Measurements from ENCODE around the gene MYRIP. TPM values are rescaled to one million over a fixed set of nuclear protein-coding genes. Genes with fewer than 3 reads are reported as not detected.

The MYRIP gene
- total RNA-seq, 1 experiment from 2014 or later: 0.44 TPM

DNA sequence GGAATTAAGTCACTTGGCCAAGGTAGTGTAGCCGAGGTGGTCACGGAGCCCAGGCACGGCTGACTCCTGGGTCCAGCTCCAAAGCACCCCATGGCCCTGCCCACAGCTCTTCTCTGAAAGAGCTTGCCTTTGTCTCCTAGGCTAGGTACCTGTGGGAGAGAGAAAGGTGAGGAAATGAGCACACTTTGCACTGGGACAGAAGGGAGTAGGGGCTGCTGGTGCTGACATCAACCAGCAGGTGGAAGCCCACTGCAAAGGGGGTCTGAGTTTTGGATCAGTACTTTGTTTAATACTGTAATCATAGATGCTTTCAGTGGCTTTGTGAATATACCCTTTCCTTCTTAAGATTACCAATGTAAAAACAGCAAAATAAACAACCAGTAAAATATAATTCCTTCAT, 371.8 kb downstream of the MYRIP start:
- H2AFZ ChIP-seq (ENCODE audit: low read depth, low read length, poor library complexity, severe bottlenecking): no peak overlapping the region
- H3K4me2 ChIP-seq (ENCODE audit: low read length): no peak overlapping the region
- no peaks in the 10 kb centered on the region for H4K20me1 ChIP-seq (ENCODE audit: insufficient read depth)
- no peaks in the 10 kb centered on the region for H3K36me3 ChIP-seq (ENCODE audit: control insufficient read depth in 1 of 2, insufficient read depth in 2 of 2, low read length in 2 of 2)
- H3K9me2 ChIP-seq (ENCODE audit: insufficient read depth): no peaks in the 10 kb centered on the region
- H3K4me3 ChIP-seq (replicated peaks in 1 of 2; ENCODE audit: low read depth in 1 of 2, low read length in 2 of 2): no peak overlapping the region
- H3K27ac ChIP-seq (ENCODE audit: low read depth, low read length): no peak overlapping the region
- no peak for TF ChIP-seq EZH2phosphoT487 (IDR thresholded peaks at IDR 0.05; ENCODE audit: borderline replicate concordance)
- no peak for TF ChIP-seq CEBPB (IDR thresholded peaks at IDR 0.05; ENCODE audit: low read depth)
- no peak for TF ChIP-seq ZFX (IDR thresholded peaks at IDR 0.05)
- no peak for TF ChIP-seq JUND (IDR thresholded peaks at IDR 0.05)
- no peak for TF ChIP-seq SIN3A (IDR thresholded peaks at IDR 0.05; ENCODE audit: low read depth)
- TF ChIP-seq, protein P1, sequence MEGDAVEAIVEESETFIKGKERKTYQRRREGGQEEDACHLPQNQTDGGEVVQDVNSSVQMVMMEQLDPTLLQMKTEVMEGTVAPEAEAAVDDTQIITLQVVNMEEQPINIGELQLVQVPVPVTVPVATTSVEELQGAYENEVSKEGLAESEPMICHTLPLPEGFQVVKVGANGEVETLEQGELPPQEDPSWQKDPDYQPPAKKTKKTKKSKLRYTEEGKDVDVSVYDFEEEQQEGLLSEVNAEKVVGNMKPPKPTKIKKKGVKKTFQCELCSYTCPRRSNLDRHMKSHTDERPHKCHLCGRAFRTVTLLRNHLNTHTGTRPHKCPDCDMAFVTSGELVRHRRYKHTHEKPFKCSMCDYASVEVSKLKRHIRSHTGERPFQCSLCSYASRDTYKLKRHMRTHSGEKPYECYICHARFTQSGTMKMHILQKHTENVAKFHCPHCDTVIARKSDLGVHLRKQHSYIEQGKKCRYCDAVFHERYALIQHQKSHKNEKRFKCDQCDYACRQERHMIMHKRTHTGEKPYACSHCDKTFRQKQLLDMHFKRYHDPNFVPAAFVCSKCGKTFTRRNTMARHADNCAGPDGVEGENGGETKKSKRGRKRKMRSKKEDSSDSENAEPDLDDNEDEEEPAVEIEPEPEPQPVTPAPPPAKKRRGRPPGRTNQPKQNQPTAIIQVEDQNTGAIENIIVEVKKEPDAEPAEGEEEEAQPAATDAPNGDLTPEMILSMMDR (IDR thresholded peaks at IDR 0.05 in 2 of 3, conservative IDR thresholded peaks at IDR 0.05 in 1 of 3; ENCODE audit: borderline replicate concordance in 1 of 3, insufficient read depth in 1 of 3, low read depth in 2 of 3, low read length in 2 of 3): no peak
- TF ChIP-seq EGR1 (IDR thresholded peaks at IDR 0.05; ENCODE audit: low read depth): no peak
- TF ChIP-seq, protein P2, sequence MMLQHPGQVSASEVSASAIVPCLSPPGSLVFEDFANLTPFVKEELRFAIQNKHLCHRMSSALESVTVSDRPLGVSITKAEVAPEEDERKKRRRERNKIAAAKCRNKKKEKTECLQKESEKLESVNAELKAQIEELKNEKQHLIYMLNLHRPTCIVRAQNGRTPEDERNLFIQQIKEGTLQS (IDR thresholded peaks at IDR 0.05): no peak
- TF ChIP-seq, protein P3, sequence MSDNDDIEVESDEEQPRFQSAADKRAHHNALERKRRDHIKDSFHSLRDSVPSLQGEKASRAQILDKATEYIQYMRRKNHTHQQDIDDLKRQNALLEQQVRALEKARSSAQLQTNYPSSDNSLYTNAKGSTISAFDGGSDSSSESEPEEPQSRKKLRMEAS (IDR thresholded peaks at IDR 0.05): no peak
- TF ChIP-seq, protein P4, sequence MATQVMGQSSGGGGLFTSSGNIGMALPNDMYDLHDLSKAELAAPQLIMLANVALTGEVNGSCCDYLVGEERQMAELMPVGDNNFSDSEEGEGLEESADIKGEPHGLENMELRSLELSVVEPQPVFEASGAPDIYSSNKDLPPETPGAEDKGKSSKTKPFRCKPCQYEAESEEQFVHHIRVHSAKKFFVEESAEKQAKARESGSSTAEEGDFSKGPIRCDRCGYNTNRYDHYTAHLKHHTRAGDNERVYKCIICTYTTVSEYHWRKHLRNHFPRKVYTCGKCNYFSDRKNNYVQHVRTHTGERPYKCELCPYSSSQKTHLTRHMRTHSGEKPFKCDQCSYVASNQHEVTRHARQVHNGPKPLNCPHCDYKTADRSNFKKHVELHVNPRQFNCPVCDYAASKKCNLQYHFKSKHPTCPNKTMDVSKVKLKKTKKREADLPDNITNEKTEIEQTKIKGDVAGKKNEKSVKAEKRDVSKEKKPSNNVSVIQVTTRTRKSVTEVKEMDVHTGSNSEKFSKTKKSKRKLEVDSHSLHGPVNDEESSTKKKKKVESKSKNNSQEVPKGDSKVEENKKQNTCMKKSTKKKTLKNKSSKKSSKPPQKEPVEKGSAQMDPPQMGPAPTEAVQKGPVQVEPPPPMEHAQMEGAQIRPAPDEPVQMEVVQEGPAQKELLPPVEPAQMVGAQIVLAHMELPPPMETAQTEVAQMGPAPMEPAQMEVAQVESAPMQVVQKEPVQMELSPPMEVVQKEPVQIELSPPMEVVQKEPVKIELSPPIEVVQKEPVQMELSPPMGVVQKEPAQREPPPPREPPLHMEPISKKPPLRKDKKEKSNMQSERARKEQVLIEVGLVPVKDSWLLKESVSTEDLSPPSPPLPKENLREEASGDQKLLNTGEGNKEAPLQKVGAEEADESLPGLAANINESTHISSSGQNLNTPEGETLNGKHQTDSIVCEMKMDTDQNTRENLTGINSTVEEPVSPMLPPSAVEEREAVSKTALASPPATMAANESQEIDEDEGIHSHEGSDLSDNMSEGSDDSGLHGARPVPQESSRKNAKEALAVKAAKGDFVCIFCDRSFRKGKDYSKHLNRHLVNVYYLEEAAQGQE (IDR thresholded peaks at IDR 0.05; ENCODE audit: low read depth): no peak
- no peak for TF ChIP-seq ZNF274 (IDR thresholded peaks at IDR 0.05; ENCODE audit: low read depth, low read length)
- DNase-seq (ENCODE audit: low read depth, low spot score) (no peak), ATAC-seq (no peak)
- no peaks in the 10 kb centered on the region; the same call in 1 of the 2 replicates for H3K27me3 ChIP-seq (ENCODE audit: insufficient read depth, low read length)
- ChIA-PET POLR2A (no interaction called here), RAD21 (ENCODE audit: low non-redundant PET in 1 of 2, low total read pairs in 2 of 2, uncharacterized antibody in 2 of 2, unreplicated experiment in 2 of 2) (no interaction called here), CTCF (interaction anchor here (1.2 to 1.7 kb wide), 4 partner anchors 11 to 639 kb away, joined by 3 to 8 read pairs (median 4); partner anchors contain the start of gene EIF1B)
- no peaks in the 10 kb centered on the region for H3K4me1 ChIP-seq (ENCODE audit: control insufficient read depth in 1 of 2, insufficient read depth in 2 of 2, low read length in 2 of 2)
- intact Hi-C loops (cut with micrococcal nuclease): no loop called here
- no peaks in the 10 kb centered on the region for H3K79me2 ChIP-seq (ENCODE audit: insufficient read depth, low read length)
- H3K9me3 ChIP-seq (ENCODE audit: control insufficient read depth in 1 of 2, insufficient read depth in 1 of 2, low read depth in 1 of 2, low read length in 2 of 2): no peaks in the 10 kb centered on the region
- H3K9ac ChIP-seq (ENCODE audit: low read length): no peak overlapping the region
- no TSS peak for BruUV-seq (replicated peaks)

Data from HCT116 (cell line).